ENCODE results near the gene PLD4. TPM values are rescaled to one million over a fixed set of nuclear protein-coding genes. Genes with fewer than 3 reads are reported as not detected.
"Not testable (repeated sequence)": the region's sequence is repeated elsewhere in the genome, so short reads cannot be mapped to it uniquely, and the experiment has no call there.

PLD4 gene
- total RNA-seq, 1 donor from 2014 or later: 0.21 TPM

DNA sequence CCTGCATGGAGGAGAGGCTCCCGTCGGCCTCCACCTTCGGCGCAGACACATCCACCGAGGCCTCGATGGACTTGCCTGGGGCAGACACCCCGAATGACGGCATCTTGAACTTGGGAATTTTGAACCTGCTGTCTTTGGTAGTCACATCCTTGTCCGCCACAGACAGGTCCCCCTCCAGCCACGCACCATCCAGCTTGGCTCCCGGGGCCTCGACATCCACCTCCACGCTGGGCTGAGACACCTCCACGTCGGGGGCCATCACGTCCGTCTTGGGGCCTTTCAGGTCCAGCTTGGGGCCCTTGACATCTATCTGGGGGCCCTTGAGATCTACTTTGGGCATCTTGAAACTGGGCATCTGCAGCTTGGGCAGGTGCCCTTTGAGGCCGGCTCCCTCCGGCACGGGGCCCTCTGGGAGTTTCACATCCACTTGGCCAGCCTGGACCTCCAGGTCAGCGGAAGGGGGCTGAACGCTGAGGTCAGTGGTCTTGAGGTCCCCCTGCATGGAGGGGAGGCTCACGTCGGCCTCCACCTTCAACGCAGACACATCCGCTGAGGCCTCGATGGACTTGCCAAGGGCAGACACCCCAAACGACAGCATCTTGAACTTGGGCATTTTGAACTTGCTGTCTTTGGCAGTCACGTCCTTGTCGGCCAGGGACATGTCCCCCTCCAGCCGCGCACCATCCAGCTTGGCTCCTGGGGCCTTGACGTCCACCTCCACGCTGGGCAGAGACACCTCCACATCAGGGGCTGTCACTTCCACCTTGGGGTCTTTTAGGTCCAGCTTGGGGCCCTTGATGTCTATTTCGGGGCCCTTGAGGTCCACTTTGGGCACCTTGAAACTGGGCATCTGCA, 23.4 kb downstream of the PLD4 start:
- intact Hi-C loops (cut with micrococcal nuclease); H3K36me3 Mint-ChIP-seq (ENCODE audit: low read depth); DNase-seq (ENCODE audit: low spot score); H3K27me3 Mint-ChIP-seq (ENCODE audit: insufficient read depth); H3K9me3 Mint-ChIP-seq; H3K4me3 Mint-ChIP-seq; H3K4me1 Mint-ChIP-seq (ENCODE audit: low read depth); H3K27ac Mint-ChIP-seq: not testable (repeated sequence)

DNA sequence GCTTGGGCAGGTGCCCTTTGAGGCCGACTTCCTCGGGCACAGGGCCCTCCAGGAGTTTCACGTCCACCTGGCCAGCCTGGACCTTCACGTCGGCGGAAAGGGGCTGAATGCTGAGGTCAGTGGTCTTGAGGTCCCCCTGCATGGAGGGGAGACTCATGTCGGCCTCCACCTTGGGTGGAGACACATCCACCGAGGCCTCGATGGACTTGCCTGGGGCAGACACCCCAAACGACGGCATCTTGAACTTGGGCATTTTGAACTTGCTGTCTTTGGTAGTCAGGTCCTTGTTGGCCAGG, 24.0 kb downstream of the PLD4 start:
- Mint-ChIP-seq H3K27me3 (ENCODE audit: insufficient read depth) (no peaks in the 10 kb centered on the region), H3K9me3 (no peaks in the 10 kb centered on the region), H3K4me1 (ENCODE audit: low read depth) (no peaks in the 10 kb centered on the region), H3K4me3 (no peak overlapping the region), H3K27ac (no peak overlapping the region), H3K36me3 (ENCODE audit: low read depth) (no peaks in the 10 kb centered on the region)
- intact Hi-C loops (cut with micrococcal nuclease): no loop called here
- DNase-seq (ENCODE audit: low spot score): no peak

DNA sequence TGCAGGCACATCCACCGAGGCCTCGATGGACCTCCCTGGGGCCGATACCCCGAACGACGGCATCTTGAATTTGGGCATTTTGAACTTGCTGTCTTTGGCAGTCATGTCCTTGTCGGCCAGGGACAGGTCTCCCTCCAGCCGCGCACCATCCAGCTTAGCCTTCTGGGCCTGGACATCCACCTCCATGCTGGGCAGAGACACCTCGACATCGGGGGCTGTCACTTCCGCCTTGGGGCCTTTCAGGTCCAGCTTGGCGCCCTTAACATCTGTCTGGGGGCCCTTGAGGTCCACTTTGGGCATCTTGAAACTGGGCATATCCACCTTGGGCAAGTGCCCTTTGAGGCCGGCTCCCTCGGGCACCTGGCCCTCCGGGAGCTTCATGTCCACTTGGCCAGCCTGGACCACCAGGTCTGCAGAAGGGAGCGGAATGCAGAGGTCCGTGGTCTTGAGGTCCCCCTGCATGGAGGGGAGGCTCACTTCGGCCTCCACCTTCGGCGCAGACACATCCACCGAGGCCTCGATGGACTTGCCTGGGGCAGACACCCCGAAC, 24.8 kb downstream of the PLD4 start:
- H3K9me3 Mint-ChIP-seq; H3K36me3 Mint-ChIP-seq (ENCODE audit: low read depth); H3K4me3 Mint-ChIP-seq; H3K27me3 Mint-ChIP-seq (ENCODE audit: insufficient read depth); H3K4me1 Mint-ChIP-seq (ENCODE audit: low read depth); H3K27ac Mint-ChIP-seq; intact Hi-C loops (cut with micrococcal nuclease); DNase-seq (ENCODE audit: low spot score): not testable (repeated sequence)

DNA sequence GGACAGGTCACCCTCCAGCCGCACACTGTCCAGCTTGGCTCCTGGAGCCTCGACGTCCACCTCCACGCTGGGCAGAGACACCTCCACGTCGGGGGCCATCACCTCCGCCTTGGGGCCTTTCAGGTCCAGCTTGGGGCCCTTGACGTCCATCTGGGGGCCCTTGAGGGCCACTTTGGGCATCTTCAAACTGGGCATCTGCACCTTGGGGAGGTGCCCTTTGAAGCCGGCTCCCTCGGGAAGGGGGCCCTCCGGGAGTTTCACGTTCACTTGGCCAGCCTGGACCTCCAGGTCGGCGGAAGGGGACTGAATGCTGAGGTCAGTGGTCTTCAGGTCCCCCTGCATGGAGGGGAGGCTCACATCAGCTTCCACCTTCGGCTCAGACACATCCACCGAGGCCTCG, 25.3 kb downstream of the PLD4 start:
- H3K4me3 Mint-ChIP-seq: no peak overlapping the region
- no peak overlapping the region for H3K27ac Mint-ChIP-seq
- H3K27me3 Mint-ChIP-seq (ENCODE audit: insufficient read depth): no peaks in the 10 kb centered on the region
- H3K36me3 Mint-ChIP-seq (ENCODE audit: low read depth): no peaks in the 10 kb centered on the region
- DNase-seq (ENCODE audit: low spot score): no peak
- no peaks in the 10 kb centered on the region for H3K9me3 Mint-ChIP-seq
- no peaks in the 10 kb centered on the region for H3K4me1 Mint-ChIP-seq (ENCODE audit: low read depth)
- intact Hi-C loops (cut with micrococcal nuclease): no loop called here

DNA sequence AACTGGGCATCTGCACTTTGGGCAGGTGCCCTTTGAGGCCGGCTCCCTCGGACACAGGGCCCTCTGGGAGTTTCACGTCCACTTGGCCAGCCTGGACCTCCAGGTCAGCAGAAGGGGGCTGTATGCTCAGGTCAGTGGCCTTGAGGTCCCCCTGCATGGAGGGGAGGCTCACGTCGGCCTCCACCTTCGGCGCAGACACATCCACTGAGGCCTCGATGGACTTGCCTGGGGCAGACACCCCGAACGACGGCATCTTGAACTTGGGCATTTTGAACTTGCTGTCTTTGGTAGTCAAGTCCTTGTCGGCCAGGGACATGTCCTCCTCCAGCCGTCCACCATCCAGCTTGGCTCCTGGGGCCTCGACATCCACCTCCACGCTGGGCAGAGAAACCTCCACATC, 26.0 kb downstream of the PLD4 start:
- intact Hi-C loops (cut with micrococcal nuclease); H3K27me3 Mint-ChIP-seq (ENCODE audit: insufficient read depth); H3K4me1 Mint-ChIP-seq (ENCODE audit: low read depth); H3K27ac Mint-ChIP-seq; H3K4me3 Mint-ChIP-seq; H3K36me3 Mint-ChIP-seq (ENCODE audit: low read depth); H3K9me3 Mint-ChIP-seq; DNase-seq (ENCODE audit: low spot score): not testable (repeated sequence)

DNA sequence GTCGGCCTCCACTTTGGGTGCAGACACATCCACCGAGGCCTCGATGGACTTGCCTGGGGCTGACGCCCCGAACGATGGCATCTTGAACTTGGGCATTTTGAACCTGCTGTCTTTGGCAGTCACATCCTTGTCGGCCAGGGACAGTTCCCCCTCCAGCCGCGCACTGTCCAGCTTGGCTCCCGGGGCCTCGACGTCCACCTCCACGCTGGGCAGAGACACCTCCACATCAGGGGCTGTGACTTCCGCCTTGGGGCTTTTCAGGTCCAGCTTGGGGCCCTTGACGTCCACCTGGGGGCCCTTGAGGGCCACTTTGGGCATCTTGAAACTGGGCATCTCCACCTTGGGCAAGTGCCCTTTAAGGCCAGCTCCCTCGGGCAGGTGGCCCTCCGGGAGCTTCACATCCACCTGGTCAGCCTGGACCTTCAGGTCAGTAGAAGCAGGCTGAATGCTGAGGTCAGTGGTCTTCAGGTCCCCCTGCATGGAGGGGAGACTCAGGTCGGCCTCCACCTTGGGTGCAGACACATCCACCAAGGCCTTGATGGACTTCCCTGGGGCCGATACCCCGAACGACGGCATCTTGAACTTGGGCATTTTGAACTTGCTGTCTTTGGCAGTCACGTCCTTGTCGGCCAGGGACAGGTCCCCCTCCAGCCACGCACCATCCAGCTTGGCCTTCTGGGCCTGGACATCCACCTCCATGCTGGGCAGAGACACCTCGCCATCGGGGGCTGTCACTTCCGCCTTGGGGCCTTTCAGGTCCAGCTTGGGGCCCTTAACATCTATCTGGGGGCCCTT, 27.4 kb downstream of the PLD4 start:
- H3K4me3 Mint-ChIP-seq; H3K36me3 Mint-ChIP-seq (ENCODE audit: low read depth); H3K27me3 Mint-ChIP-seq (ENCODE audit: insufficient read depth); H3K4me1 Mint-ChIP-seq (ENCODE audit: low read depth); H3K27ac Mint-ChIP-seq; H3K9me3 Mint-ChIP-seq; intact Hi-C loops (cut with micrococcal nuclease); DNase-seq (ENCODE audit: low spot score): not testable (repeated sequence)

DNA sequence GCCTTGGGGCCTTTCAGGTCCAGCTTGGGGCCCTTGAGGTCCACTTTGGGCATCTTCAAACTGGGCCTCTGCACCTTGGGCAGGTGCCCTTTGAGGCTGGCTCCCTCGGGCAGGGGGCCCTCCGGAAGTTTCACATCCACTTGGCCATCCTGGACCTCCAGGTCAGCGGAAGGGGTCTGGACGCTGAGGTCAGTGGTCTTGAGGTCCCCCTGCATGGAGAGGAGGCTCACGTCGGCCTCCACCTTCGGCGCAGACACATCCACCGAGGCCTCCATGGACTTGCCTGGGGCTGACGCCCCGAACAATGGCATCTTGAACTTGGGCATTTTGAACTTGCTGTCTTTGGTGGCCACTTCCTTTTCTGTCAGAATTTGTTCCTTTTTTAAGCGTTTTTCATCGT, 28.4 kb downstream of the PLD4 start:
- DNase-seq (ENCODE audit: low spot score): no peak
- no peak overlapping the region for H3K4me3 Mint-ChIP-seq
- peaks cover 1% of the 10 kb centered on the region for H3K27me3 Mint-ChIP-seq (ENCODE audit: insufficient read depth)
- no peak overlapping the region for H3K27ac Mint-ChIP-seq
- H3K36me3 Mint-ChIP-seq (ENCODE audit: low read depth): no peaks in the 10 kb centered on the region
- intact Hi-C loops (cut with micrococcal nuclease): no loop called here
- no peaks in the 10 kb centered on the region for H3K4me1 Mint-ChIP-seq (ENCODE audit: low read depth)
- H3K9me3 Mint-ChIP-seq: no peaks in the 10 kb centered on the region

DNA sequence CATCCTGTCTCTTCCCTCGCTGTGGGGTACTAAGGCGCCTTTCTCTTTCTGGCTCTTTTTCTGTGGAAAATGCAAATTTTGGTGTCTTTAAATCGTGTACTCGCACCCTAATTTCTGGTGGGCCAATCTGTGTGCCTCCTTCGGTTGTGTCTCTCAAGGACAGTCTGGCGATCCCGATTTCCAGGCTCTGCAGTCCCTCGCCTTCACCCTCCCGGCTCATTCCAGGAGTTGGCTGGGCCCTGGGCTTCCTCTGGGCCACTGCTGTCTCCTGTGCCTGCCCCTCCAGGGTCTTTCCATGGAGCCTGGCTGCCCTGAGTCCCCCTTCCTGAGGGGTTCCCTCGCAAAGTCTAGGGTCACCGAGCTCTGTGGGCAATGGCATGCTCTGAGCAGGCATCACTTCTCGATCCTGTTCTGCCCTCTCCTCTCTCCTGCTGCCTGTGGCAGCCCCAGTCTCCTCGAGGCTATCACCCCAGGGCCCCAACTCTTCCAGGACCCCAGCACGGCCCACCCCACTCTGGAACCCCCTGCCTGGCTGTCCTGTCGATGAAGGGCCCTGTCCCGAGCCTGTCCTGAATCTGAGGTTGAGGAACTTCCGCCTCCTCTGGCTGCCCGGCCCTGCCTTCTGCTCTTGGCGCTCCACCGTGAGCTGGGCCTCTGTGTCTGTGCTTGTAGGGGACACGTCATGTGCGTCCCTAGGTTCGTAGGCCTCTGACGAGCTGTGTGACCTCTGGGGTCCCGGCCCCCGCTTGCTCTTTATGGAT, 29.4 kb downstream of the PLD4 start:
- Mint-ChIP-seq H3K4me3 (no peak overlapping the region), H3K9me3 (no peaks in the 10 kb centered on the region), H3K27ac (no peak overlapping the region), H3K4me1 (ENCODE audit: low read depth) (no peaks in the 10 kb centered on the region), H3K36me3 (ENCODE audit: low read depth) (no peaks in the 10 kb centered on the region), H3K27me3 (ENCODE audit: insufficient read depth) (peaks cover 1% of the 10 kb centered on the region)
- intact Hi-C loops (cut with micrococcal nuclease): no loop called here
- DNase-seq (ENCODE audit: low spot score): no peak

DNA sequence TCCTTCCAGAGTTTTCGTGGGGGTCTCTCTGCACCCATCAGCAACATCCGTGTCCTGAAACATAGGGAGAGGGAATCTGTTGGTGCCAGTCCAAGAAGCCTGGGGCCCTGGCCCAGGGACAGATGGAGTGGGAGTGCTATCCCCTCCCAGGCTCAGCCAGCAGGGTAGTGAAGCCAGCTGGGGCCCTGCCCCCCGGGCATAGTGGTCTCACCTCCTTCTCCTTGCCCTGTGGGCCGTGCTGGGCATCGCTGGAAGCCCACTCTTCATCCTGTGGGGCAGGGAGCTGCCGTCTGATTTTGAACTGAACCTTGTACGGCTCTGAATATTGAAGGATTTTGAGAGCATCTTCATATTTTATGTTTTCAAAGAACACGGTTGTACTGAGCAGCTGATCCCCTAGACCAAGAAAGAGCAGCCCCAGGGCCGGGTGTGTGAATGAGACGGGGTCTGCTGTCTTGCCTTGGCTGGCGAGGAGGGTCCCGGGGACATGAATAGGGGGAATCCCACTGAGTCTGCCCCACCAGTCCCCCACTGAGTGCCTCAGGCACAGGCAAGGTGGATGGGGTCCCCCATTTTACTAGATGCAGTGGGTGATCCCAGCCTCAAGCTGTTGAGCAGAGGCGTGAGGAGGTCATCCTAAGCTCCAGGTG, 30.2 kb downstream of the PLD4 start:
- Mint-ChIP-seq H3K27ac (no peak overlapping the region), H3K36me3 (ENCODE audit: low read depth) (no peaks in the 10 kb centered on the region), H3K4me1 (ENCODE audit: low read depth) (no peaks in the 10 kb centered on the region), H3K4me3 (no peak overlapping the region), H3K9me3 (no peaks in the 10 kb centered on the region), H3K27me3 (ENCODE audit: insufficient read depth) (peaks cover 1% of the 10 kb centered on the region)
- intact Hi-C loops (cut with micrococcal nuclease): no loop called here
- DNase-seq (ENCODE audit: low spot score): no peak

DNA sequence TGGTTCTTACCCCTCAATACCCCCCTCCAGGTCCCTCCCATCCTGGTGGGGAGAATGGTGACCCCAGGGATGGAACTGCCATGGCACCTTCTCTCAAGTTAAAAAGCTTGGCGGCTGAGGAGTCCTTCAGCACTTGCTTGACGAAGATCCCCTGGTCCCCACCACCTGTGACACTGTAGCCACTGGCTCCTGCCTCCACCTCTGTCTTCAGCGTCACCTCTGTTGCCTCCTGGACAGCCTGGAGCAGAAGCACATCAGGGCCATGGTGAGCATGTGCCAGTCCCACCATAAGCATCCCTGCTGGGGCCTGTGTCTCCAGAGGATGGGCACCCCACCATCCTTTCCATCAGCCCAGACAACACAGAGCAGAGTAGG, 30.7 kb downstream of the PLD4 start:
- Mint-ChIP-seq H3K36me3 (ENCODE audit: low read depth) (no peaks in the 10 kb centered on the region), H3K27me3 (ENCODE audit: insufficient read depth) (peaks cover 4% of the 10 kb centered on the region), H3K4me3 (no peak overlapping the region), H3K4me1 (ENCODE audit: low read depth) (no peaks in the 10 kb centered on the region), H3K9me3 (no peaks in the 10 kb centered on the region), H3K27ac (no peak overlapping the region)
- intact Hi-C loops (cut with micrococcal nuclease): no loop called here
- no peak for DNase-seq (ENCODE audit: low spot score)

DNA sequence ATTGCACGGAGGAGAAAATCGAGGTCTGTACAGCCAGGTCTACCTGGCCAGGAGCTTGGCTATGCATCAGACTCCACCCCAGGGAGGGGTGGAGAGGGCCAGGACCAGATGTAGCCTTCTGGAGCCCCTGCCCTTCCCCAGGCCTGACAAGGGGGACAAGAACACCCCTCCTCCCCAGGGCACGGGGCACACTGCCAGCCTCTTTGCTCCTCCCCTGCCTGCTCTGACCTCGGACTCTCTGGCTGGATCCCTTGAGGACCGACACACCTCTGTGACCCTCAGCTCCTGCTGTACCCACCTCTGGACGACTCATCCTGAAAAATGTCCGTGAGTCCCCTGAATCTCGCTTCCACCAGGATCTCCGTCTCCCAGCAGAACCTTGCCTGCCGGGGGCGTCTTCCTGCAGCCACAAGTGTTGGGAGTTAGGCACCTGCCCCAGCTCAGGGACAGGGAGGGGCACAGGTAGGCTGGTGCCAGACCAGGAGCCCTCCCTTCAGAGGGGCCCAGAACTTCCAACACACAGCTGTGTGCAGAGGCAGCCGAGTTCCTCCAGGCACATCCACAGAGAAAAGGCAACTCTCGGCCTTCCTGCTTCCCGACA, 31.7 kb downstream of the PLD4 start:
- Mint-ChIP-seq H3K4me3 (no peak overlapping the region), H3K27me3 (ENCODE audit: insufficient read depth) (peaks cover 7% of the 10 kb centered on the region), H3K9me3 (no peaks in the 10 kb centered on the region), H3K27ac (no peak overlapping the region), H3K4me1 (ENCODE audit: low read depth) (no peaks in the 10 kb centered on the region), H3K36me3 (ENCODE audit: low read depth) (no peaks in the 10 kb centered on the region)
- no peak for DNase-seq (ENCODE audit: low spot score)
- intact Hi-C loops (cut with micrococcal nuclease): no loop called here

Measured in activated T-helper 1 cell treated with anti-CD3 and anti-CD28 coated beads, Interleukin-12 subunit alpha, Interleukin-12 subunit beta, Interleukin-2, Interleukin-4 antibody, amounts not matched to agents 30 ng/mL and 10 ng/mL and 1 ng/mL, durations not matched to agents 14 hours and 24 hours and 36 hours (primary cell).